ENCODE measurements around the gene MRGPRF.

DNA sequence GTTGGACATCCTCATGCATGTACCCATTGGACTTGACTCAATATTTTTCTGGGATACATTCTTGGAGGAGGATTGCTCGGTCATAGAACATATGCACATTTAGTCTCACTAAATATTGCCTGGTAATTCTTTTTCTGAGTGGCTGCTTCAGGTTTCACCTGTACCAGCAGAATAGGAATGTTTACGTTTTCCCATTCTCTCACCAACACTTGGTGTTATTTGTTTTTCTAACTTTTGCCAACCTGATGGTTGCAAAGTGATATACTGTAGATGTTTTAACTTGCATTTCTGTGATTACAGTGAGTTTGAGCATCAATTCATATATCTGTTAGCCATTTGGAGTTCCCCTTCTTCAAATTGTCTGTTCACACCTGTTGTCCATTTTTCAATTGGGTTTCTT is 30.9 kb downstream of the MRGPRF start:
- TF ChIP-seq, protein P1, sequence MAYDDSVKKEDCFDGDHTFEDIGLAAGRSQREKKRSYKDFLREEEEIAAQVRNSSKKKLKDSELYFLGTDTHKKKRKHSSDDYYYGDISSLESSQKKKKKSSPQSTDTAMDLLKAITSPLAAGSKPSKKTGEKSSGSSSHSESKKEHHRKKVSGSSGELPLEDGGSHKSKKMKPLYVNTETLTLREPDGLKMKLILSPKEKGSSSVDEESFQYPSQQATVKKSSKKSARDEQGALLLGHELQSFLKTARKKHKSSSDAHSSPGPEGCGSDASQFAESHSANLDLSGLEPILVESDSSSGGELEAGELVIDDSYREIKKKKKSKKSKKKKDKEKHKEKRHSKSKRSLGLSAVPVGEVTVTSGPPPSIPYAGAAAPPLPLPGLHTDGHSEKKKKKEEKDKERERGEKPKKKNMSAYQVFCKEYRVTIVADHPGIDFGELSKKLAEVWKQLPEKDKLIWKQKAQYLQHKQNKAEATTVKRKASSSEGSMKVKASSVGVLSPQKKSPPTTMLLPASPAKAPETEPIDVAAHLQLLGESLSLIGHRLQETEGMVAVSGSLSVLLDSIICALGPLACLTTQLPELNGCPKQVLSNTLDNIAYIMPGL (CRISPR knock-in tag; IDR thresholded peaks at IDR 0.05; ENCODE audit: borderline replicate concordance) = no peak
- TF ChIP-seq, protein P2, sequence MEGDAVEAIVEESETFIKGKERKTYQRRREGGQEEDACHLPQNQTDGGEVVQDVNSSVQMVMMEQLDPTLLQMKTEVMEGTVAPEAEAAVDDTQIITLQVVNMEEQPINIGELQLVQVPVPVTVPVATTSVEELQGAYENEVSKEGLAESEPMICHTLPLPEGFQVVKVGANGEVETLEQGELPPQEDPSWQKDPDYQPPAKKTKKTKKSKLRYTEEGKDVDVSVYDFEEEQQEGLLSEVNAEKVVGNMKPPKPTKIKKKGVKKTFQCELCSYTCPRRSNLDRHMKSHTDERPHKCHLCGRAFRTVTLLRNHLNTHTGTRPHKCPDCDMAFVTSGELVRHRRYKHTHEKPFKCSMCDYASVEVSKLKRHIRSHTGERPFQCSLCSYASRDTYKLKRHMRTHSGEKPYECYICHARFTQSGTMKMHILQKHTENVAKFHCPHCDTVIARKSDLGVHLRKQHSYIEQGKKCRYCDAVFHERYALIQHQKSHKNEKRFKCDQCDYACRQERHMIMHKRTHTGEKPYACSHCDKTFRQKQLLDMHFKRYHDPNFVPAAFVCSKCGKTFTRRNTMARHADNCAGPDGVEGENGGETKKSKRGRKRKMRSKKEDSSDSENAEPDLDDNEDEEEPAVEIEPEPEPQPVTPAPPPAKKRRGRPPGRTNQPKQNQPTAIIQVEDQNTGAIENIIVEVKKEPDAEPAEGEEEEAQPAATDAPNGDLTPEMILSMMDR (IDR thresholded peaks at IDR 0.05) = no peak
- TF ChIP-seq, protein P3, sequence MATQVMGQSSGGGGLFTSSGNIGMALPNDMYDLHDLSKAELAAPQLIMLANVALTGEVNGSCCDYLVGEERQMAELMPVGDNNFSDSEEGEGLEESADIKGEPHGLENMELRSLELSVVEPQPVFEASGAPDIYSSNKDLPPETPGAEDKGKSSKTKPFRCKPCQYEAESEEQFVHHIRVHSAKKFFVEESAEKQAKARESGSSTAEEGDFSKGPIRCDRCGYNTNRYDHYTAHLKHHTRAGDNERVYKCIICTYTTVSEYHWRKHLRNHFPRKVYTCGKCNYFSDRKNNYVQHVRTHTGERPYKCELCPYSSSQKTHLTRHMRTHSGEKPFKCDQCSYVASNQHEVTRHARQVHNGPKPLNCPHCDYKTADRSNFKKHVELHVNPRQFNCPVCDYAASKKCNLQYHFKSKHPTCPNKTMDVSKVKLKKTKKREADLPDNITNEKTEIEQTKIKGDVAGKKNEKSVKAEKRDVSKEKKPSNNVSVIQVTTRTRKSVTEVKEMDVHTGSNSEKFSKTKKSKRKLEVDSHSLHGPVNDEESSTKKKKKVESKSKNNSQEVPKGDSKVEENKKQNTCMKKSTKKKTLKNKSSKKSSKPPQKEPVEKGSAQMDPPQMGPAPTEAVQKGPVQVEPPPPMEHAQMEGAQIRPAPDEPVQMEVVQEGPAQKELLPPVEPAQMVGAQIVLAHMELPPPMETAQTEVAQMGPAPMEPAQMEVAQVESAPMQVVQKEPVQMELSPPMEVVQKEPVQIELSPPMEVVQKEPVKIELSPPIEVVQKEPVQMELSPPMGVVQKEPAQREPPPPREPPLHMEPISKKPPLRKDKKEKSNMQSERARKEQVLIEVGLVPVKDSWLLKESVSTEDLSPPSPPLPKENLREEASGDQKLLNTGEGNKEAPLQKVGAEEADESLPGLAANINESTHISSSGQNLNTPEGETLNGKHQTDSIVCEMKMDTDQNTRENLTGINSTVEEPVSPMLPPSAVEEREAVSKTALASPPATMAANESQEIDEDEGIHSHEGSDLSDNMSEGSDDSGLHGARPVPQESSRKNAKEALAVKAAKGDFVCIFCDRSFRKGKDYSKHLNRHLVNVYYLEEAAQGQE (IDR thresholded peaks at IDR 0.05) = no peak
- TF ChIP-seq POLR2A (IDR thresholded peaks at IDR 0.05; ENCODE audit: low read length) = no peak
- no peak for TF ChIP-seq NR3C1 (IDR thresholded peaks at IDR 0.05)
- TF ChIP-seq HDAC2 (IDR thresholded peaks at IDR 0.05) = no peak
- no peak for TF ChIP-seq ZSCAN20 (CRISPR knock-in tag; IDR thresholded peaks at IDR 0.05)
- TF ChIP-seq BHLHE40 (IDR thresholded peaks at IDR 0.05; ENCODE audit: low read depth, low read length) = no peak
- no peak for TF ChIP-seq RAD21 (conservative IDR thresholded peaks at IDR 0.05 in 1 of 2, IDR thresholded peaks at IDR 0.05 in 1 of 2)
- TF ChIP-seq RARB (CRISPR knock-in tag; IDR thresholded peaks at IDR 0.05) = no peak
